Suppressor macrophage treated with lipopolysaccharide for 4 hours (primary cell): ENCODE measurements around the gene SORCS1.

ENCODE experiments used
- DNase-seq: peaks from one replicate; pipeline ENCODE4 v3.0.0-alpha.2; 2020

The SORCS1 gene

GRCh38 chr10:106637873-106638272 lies 526.6 kb downstream of the SORCS1 start:
- no peak for DNase-seq

GRCh38 chr10:106636766-106637491 lies 527.6 kb downstream of the SORCS1 start:
- no peak for DNase-seq

- DNase-seq = no peak
These were observed 528.6 kb downstream of the SORCS1 start for GRCh38 chr10:106635947-106636346.

GRCh38 chr10:106631016-106631702 lies 533.3 kb downstream of the SORCS1 start:
- no peak for DNase-seq

GRCh38 chr10:106626371-106626770 lies 538.1 kb downstream of the SORCS1 start:
- no peak for DNase-seq

- DNase-seq = no peak
These were observed 538.8 kb downstream of the SORCS1 start for GRCh38 chr10:106625751-106626150.

GRCh38 chr10:106619346-106619745 lies 545.2 kb downstream of the SORCS1 start:
- no peak for DNase-seq

GRCh38 chr10:106618646-106619045 lies 545.9 kb downstream of the SORCS1 start:
- no peak for DNase-seq

- DNase-seq = no peak
These were observed 549.4 kb downstream of the SORCS1 start for GRCh38 chr10:106615081-106615480.

GRCh38 chr10:106614293-106614692 lies 550.2 kb downstream of the SORCS1 start:
- DNase-seq = no peak

GRCh38 chr10:106612381-106612780 lies 552.1 kb downstream of the SORCS1 start:
- no peak for DNase-seq

- DNase-seq = no peak
These were observed 554.8 kb downstream of the SORCS1 start for GRCh38 chr10:106609470-106610266.

GRCh38 chr10:106608066-106608465 lies 556.4 kb downstream of the SORCS1 start:
- no peak for DNase-seq

- DNase-seq = no peak
These were observed 569.2 kb downstream of the SORCS1 start for GRCh38 chr10:106595281-106595680.

- DNase-seq = no peak
These were observed 570.6 kb downstream of the SORCS1 start for GRCh38 chr10:106593876-106594275.

GRCh38 chr10:106592396-106592795 lies 572.1 kb downstream of the SORCS1 start:
- no peak for DNase-seq

GRCh38 chr10:106582291-106582690 lies 582.2 kb downstream of the SORCS1 start:
- DNase-seq = no peak

- no peak for DNase-seq
These were observed 586.8 kb downstream of the SORCS1 start for GRCh38 chr10:106577756-106578155.

- DNase-seq = no peak
These were observed 587.2 kb downstream of the SORCS1 start for GRCh38 chr10:106577266-106577665.

- DNase-seq = no peak
These were observed 588.0 kb downstream of the SORCS1 start for GRCh38 chr10:106576534-106576933.

- DNase-seq = no peak
These were observed 591.4 kb downstream of the SORCS1 start for GRCh38 chr10:106573106-106573505.

GRCh38 chr10:106571192-106571946 lies 593.1 kb downstream of the SORCS1 start:
- no peak for DNase-seq

- no peak for DNase-seq
These were observed 594.2 kb downstream of the SORCS1 start for GRCh38 chr10:106570268-106570667.
